Naive thymus-derived CD8-positive, alpha-beta T cell (primary cell): ENCODE measurements around the gene TCP11L2. TPM values are rescaled to one million over a fixed set of nuclear protein-coding genes. Genes with fewer than 3 reads are reported as not detected.
"Not testable (repeated sequence)": the region's sequence is repeated elsewhere in the genome, so short reads cannot be mapped to it uniquely, and the experiment has no call there.

Experiments
- ATAC-seq, 2 donors: fragments of 150-1000 bp; cut with Tn5 transposase in 1 of 2; sonication (Bioruptor Pico), chemical (Tn5 transposase) in 1 of 2; 1 replicate in 1 of 2; 2 replicates in 1 of 2; pipeline ENCODE4 v1.10.0; 2021; ENCODE audit warnings: mild to moderate bottlenecking in 2 of 2, moderate library complexity in 2 of 2
- POLR2A ChIA-PET: fragments of 350-600 bp; sonication (Branson Sonifier 250); formaldehyde crosslinking; loops from one replicate; lab custom pipeline; 2021; ENCODE audit warnings: antibody characterized with exemption; lab: Charles Lee
- DNase-seq, 10 donors: peaks; one replicate each; pipeline versions ENCODE4 v3.0.0 to v3.0.0-alpha.2; 2020 to 2022
- H3K27ac Mint-ChIP-seq, 10 donors: one replicate each; pipeline ENCODE4 v1.8.0; 2020 to 2022; ENCODE audit warnings: mild to moderate bottlenecking in 10 of 10, mixed read lengths in 10 of 10, moderate library complexity in 4 of 10, inconsistent platforms in 1 of 10
- H3K27me3 Mint-ChIP-seq, 5 donors: one replicate each; pipeline ENCODE4 v1.8.0; 2021 to 2022; ENCODE audit warnings: mixed read lengths in 5 of 5
- H3K36me3 Mint-ChIP-seq, 3 donors: one replicate each; pipeline ENCODE4 v1.8.0; 2020 to 2022; ENCODE audit warnings: mixed read lengths in 3 of 3, mild to moderate bottlenecking in 2 of 3, inconsistent platforms in 1 of 3
- H3K4me1 Mint-ChIP-seq, 4 donors: one replicate each; pipeline ENCODE4 v1.8.0; 2021 to 2022; ENCODE audit warnings: mixed read lengths in 4 of 4
- H3K4me3 Mint-ChIP-seq, 10 donors: one replicate each; pipeline ENCODE4 v1.8.0; 2020 to 2022; ENCODE audit warnings: mild to moderate bottlenecking in 10 of 10, mixed read lengths in 10 of 10, moderate library complexity in 6 of 10, inconsistent platforms in 1 of 10
- H3K9me3 Mint-ChIP-seq, 9 donors: one replicate each; pipeline ENCODE4 v1.8.0; 2020 to 2022; ENCODE audit warnings: mixed read lengths in 9 of 9, mild to moderate bottlenecking in 3 of 9, inconsistent platforms in 1 of 9, moderate library complexity in 1 of 9
- polyA plus RNA-seq, 3 donors: library from polyadenylated mRNA; unstranded; fragments of 300-500 nt; fragmentation: Illumina TruSeq; gene quantifications; one replicate each; pipeline ENCODE4 v1.2.3, GENCODE V29; 2021
- total RNA-seq, 8 experiments: library from RNA in 2 of 8; stranded (reverse) in 2 of 8; gene quantifications; one replicate each; pipeline ENCODE4 v1.2.3 and lab custom pipeline; 2021 to 2026

TCP11L2 gene
- total and polyA plus RNA-seq, 5 experiments from 2014 or later: 30.6 to 211 (median 45.4) TPM

GRCh38 chr12:106310687-106311086 is 8.2 kb downstream of the TCP11L2 start:
- POLR2A ChIA-PET: interaction anchor here (1.2 to 1.9 kb wide), 2 partner anchors 9 to 83 kb away, joined by 3 to 11 read pairs; partner anchors contain the start of gene TCP11L2
- H3K9me3 Mint-ChIP-seq: no peaks in the 10 kb centered on the region
- peaks cover 4 to 77% (median 10%) of the 10 kb centered on the region in 3 donors for H3K36me3 Mint-ChIP-seq
- no peaks in the 10 kb centered on the region for H3K27me3 Mint-ChIP-seq
- ATAC-seq: no peak
- H3K4me1 Mint-ChIP-seq: peaks cover 35 to 66% (median 63%) of the 10 kb centered on the region in 4 donors
- H3K27ac Mint-ChIP-seq: peak overlapping the region in 9 of 10 donors; percentile 36 to 90 (median 71)
- peak overlapping the region in 1 of 10 donors; percentile 59 for H3K4me3 Mint-ChIP-seq
- no peak for DNase-seq

- peak overlapping the region; percentile 5 to 90 (median 62) for H3K27ac Mint-ChIP-seq
- H3K4me3 Mint-ChIP-seq: peak overlapping the region in 4 of 10 donors; percentile 9 to 49 (median 18)
These were observed 8.6 kb downstream of the TCP11L2 start for GRCh38 chr12:106311139-106311538.

DNA sequence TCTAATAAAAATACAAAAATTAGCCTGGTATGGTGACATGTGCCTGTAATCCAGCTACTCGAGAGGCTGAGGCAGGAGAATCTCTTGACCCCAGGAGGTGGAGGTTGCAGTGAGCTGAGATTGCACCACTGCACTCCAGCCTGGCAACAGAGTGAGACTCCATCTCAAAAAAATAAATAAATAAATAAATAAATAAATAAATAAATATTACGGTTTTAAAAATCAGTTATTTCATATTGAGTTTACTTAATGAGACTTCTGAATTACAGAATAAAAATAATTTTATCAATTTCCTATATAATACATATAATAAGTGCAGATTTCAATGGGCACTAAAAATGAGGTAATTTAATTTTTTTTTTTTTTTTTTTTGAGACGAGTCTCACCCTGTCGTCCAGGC is 10.9 kb downstream of the TCP11L2 start:
- not testable (repeated sequence) for DNase-seq, H3K4me3 Mint-ChIP-seq, H3K27ac Mint-ChIP-seq, H3K9me3 Mint-ChIP-seq, H3K27me3 Mint-ChIP-seq, ATAC-seq
- peaks cover 25 to 46% (median 44%) of the 10 kb centered on the region in 4 donors for H3K4me1 Mint-ChIP-seq
- POLR2A ChIA-PET: interaction anchor here (1.1 to 2.8 kb wide), 2 partner anchors 10 to 12 kb away, joined by 7 to 8 read pairs; partner anchors contain the start of gene TCP11L2
- peaks cover 4 to 83% (median 23%) of the 10 kb centered on the region in 3 donors for H3K36me3 Mint-ChIP-seq

More at GRCh38 chr12:106311139-106311538, 8.6 kb downstream of the TCP11L2 start:
- H3K4me1 Mint-ChIP-seq: peaks cover 33 to 62% (median 61%) of the 10 kb centered on the region in 4 donors
- no peak for DNase-seq
- H3K36me3 Mint-ChIP-seq: peaks cover 4 to 79% (median 10%) of the 10 kb centered on the region in 3 donors
- POLR2A ChIA-PET: interaction anchor here (1.2 to 1.9 kb wide), 3 partner anchors 9 to 83 kb away, joined by 3 to 11 read pairs (median 5); partner anchors contain the start of genes POLR3B and TCP11L2
- H3K9me3 Mint-ChIP-seq: no peaks in the 10 kb centered on the region
- ATAC-seq: no peak
- no peaks in the 10 kb centered on the region for H3K27me3 Mint-ChIP-seq

GRCh38 chr12:106315523-106315922 is 13.0 kb downstream of the TCP11L2 start:
- Mint-ChIP-seq H3K36me3 (peaks cover 4 to 88% (median 37%) of the 10 kb centered on the region in 3 donors), H3K27ac (peak overlapping the region in 4 of 10 donors; percentile 9 to 75 (median 52))
- no peak for DNase-seq

DNA sequence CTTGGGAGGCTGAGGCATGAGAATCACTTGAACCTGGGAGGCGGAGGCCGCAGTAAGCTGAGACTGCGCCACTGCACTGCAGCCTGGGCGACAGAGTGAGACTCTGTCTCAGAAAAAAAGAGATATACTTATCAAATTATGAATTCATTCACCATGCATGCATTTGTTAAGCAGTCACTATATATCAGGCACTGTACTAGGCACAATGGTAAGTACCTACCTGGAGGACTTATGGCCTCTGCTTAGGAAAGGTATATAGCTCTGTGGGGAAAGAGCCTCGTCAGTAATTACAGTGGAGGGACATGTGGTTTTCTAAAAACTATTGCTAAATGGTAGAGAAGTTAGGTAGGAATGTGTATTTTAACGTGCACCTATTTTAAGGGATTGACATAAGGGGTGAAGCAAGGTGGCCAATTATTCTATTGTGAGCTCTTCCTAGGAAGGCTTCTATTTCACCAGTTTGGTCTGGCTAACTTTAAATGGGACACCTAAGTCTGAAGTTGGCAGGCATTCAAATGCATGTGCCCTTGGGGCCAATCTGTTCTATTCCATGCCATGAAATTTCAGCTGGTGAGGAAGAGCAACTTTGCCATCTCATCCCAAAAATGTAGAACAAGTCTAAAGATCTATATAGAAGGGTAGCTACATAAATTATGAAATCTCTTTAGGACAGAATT is 15.0 kb downstream of the TCP11L2 start:
- POLR2A ChIA-PET: interaction anchor here (2.8 kb wide), 1 partner anchor 15 kb away, joined by 16 read pairs; the partner anchor contains the start of gene TCP11L2
- Mint-ChIP-seq H3K4me3 (no peak overlapping the region), H3K27ac (peak overlapping the region in 1 of 10 donors; percentile 19), H3K36me3 (peaks cover 11 to 90% (median 50%) of the 10 kb centered on the region in 3 donors), H3K9me3 (no peaks in the 10 kb centered on the region), H3K4me1 (peaks cover 7 to 17% (median 11%) of the 10 kb centered on the region in 4 donors), H3K27me3 (no peaks in the 10 kb centered on the region)
- DNase-seq (no peak), ATAC-seq (no peak)

More at GRCh38 chr12:106315523-106315922, 13.0 kb downstream of the TCP11L2 start:
- Mint-ChIP-seq H3K4me1 (peaks cover 9 to 25% (median 24%) of the 10 kb centered on the region in 4 donors), H3K9me3 (no peaks in the 10 kb centered on the region), H3K27me3 (no peaks in the 10 kb centered on the region), H3K4me3 (no peak overlapping the region)
- no peak for ATAC-seq
- POLR2A ChIA-PET: interaction anchor here (1.2 to 2.8 kb wide), 2 partner anchors 9 to 13 kb away, joined by 3 to 8 read pairs; partner anchors contain the start of gene TCP11L2

DNA sequence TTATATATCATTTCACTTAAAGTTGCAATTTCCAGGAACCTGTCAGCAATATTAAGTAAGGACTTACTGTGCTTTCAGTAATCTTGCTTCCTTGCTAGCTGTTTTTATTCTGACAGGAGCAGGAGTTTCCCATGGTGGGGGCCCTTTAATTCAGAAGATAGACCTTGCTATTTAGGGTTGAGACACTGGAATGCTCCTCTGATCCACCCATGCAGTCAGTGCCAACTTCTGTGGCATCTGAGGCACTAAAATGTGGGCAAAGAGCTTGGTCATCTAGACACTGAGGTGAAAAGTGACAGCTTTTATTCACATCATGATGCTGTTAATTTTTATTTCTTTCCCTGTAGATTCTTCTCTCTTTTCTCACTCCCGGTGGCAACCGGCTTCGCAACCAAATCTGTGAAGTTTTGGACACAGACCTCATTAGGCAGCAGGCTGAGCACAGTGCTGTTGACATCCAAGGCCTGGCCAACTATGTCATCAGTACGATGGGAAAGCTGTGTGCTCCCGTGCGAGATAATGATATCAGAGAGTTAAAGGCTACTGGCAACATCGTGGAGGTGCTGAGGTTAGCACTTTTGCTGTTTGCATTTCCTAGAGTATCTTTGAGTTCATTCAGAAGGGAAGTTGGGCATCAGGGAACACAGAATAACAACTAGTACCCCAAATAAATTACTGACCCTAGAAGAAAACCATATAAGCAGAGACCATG is 18.8 kb downstream of the TCP11L2 start:
- DNase-seq (no peak), ATAC-seq (no peak)
- Mint-ChIP-seq H3K27me3 (no peaks in the 10 kb centered on the region), H3K27ac (peak overlapping the region in 1 of 10 donors; percentile 74), H3K4me3 (no peak overlapping the region), H3K36me3 (peaks cover 14 to 92% (median 63%) of the 10 kb centered on the region in 3 donors), H3K9me3 (no peaks in the 10 kb centered on the region), H3K4me1 (peaks cover 3 to 27% (median 22%) of the 10 kb centered on the region in 4 donors)
- POLR2A ChIA-PET: interaction anchor here (1.2 to 2.4 kb wide), 2 partner anchors 17 to 19 kb away, joined by 5 to 9 read pairs; no protein-coding TSS in a partner anchor

- Mint-ChIP-seq H3K9me3 (no peaks in the 10 kb centered on the region), H3K27ac (peak overlapping the region in 1 of 10 donors; percentile 63), H3K36me3 (peaks cover 14 to 93% (median 56%) of the 10 kb centered on the region in 3 donors), H3K4me1 (peaks cover 0 to 29% (median 19%) of the 10 kb centered on the region in 4 donors), H3K4me3 (no peak overlapping the region), H3K27me3 (no peaks in the 10 kb centered on the region)
- ATAC-seq (no peak), DNase-seq (no peak)
- POLR2A ChIA-PET: interaction anchor here (0.8 kb wide), 1 partner anchor 38 kb away, joined by 3 read pairs; no protein-coding TSS in a partner anchor
These were observed 21.0 kb downstream of the TCP11L2 start for GRCh38 chr12:106323537-106323936.

- Mint-ChIP-seq H3K4me3 (no peak overlapping the region), H3K9me3 (peaks cover 0 to 2% (median 0%) of the 10 kb centered on the region in 9 donors)
- POLR2A ChIA-PET: no interaction called here
These were observed 24.9 kb downstream of the TCP11L2 start for GRCh38 chr12:106327309-106327869.

DNA sequence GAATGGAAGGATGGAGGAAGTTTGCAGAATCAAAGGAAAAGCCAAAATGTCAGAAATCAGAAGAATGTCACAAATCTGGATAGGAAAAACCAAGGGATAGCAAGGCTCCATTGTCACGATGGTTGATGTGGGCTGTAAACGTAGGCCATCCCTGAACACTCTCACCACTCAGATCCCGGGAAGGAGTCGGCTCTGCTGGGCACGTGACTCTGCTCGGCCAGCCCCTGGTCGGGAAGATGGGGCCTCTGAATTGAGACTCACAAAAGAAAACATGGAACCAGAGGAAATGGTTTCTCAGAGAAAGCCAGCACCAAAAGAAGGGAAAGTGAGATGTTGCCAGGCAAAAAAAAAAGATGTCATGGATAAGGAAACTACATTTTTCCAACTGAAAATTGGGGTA is 26.2 kb downstream of the TCP11L2 start:
- H3K27me3 Mint-ChIP-seq: no peaks in the 10 kb centered on the region

More at GRCh38 chr12:106327309-106327869, 24.9 kb downstream of the TCP11L2 start:
- DNase-seq: no peak
- no peak for ATAC-seq
- peaks cover 15 to 93% (median 60%) of the 10 kb centered on the region in 3 donors for H3K36me3 Mint-ChIP-seq
- peak overlapping the region in 5 of 10 donors; percentile 21 to 80 (median 43) for H3K27ac Mint-ChIP-seq
- peaks cover 0 to 35% (median 22%) of the 10 kb centered on the region in 4 donors for H3K4me1 Mint-ChIP-seq
- H3K27me3 Mint-ChIP-seq: no peaks in the 10 kb centered on the region

DNA sequence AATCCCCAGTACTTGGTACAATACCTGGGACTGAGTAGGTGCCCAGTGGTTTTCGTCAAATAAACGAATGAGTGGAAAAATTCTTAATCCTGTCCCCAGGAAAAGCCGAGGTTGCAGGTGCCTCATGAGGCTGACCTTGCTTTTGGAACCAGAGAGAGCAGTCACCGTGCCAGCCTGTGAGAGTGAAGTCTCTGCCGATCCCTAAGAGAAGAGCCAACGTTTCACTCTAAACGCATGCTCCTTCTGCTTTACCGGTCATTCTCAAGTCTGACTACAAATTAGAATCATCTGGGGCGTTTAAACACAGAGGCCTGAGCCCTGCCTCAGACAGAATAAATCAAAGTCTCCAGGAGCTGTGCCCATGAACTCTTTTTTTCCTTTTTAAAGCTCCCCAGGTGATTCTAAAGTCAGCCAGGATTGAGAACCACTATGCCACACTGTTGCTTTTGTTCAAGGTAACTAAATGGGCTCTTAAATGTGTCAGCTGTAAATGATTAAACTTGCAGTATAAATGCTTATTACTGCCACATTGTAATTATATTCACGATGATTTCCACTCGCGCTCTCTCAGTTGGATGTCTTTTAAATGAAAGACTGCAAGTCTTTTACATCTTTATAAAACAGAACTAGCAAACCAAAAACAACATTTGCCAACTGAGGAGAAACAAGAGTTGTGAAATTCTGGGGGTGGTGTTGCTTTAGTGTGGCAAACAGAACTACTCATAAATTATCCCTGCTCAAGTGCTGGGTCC is 26.9 kb downstream of the TCP11L2 start:
- Mint-ChIP-seq H3K36me3 (peaks cover 9 to 91% (median 59%) of the 10 kb centered on the region in 3 donors), H3K9me3 (peaks cover 0 to 2% (median 0%) of the 10 kb centered on the region in 9 donors), H3K4me3 (no peak overlapping the region), H3K4me1 (peaks cover 0 to 32% (median 19%) of the 10 kb centered on the region in 4 donors), H3K27ac (no peak overlapping the region), H3K27me3 (no peaks in the 10 kb centered on the region)
- POLR2A ChIA-PET: no interaction called here
- ATAC-seq (no peak), DNase-seq (no peak)

More for the DNA sequence above, 26.2 kb downstream of the TCP11L2 start:
- POLR2A ChIA-PET: interaction anchor here (1.0 kb wide), 1 partner anchor 24 kb away, joined by 3 read pairs; no protein-coding TSS in a partner anchor
- peak overlapping the region in 3 of 10 donors; percentile 15 to 54 (median 40) for H3K27ac Mint-ChIP-seq
- no peak overlapping the region for H3K4me3 Mint-ChIP-seq
- peaks cover 0 to 2% (median 0%) of the 10 kb centered on the region in 9 donors for H3K9me3 Mint-ChIP-seq
- ATAC-seq: no peak
- H3K4me1 Mint-ChIP-seq: peaks cover 0 to 36% (median 23%) of the 10 kb centered on the region in 4 donors
- H3K36me3 Mint-ChIP-seq: peaks cover 15 to 91% (median 61%) of the 10 kb centered on the region in 3 donors
- no peak for DNase-seq

GRCh38 chr12:106331599-106331998 is 29.1 kb downstream of the TCP11L2 start:
- DNase-seq: no peak
- Mint-ChIP-seq H3K4me1 (peaks cover 4 to 25% (median 19%) of the 10 kb centered on the region in 4 donors), H3K4me3 (no peak overlapping the region), H3K27ac (peak overlapping the region in 1 of 10 donors; percentile 83), H3K27me3 (no peaks in the 10 kb centered on the region), H3K36me3 (peaks cover 8 to 91% (median 43%) of the 10 kb centered on the region in 3 donors), H3K9me3 (peaks cover 0 to 2% (median 0%) of the 10 kb centered on the region in 9 donors)
- ATAC-seq: no peak
- POLR2A ChIA-PET: interaction anchor here (1.3 to 1.8 kb wide), 2 partner anchors 29 to 84 kb away, joined by 4 to 8 read pairs; partner anchors contain the start of genes CKAP4 and TCP11L2
